NCI-H1436 treated with DMSO at 0.1 percent for 48 hours (cell line): ENCODE data around the gene TBX10.
"Not testable (repeated sequence)": the region's sequence is repeated elsewhere in the genome, so short reads cannot be mapped to it uniquely, and the experiment has no call there.

ENCODE experiments used
- DNase-seq: peaks from one replicate; lab custom pipeline; 2025; lab: John Stamatoyannopoulos, UW

TBX10 gene

GRCh38 chr11:67615728-67616430 lies 23.7 kb downstream of the TBX10 start:
- no peak for DNase-seq

GRCh38 chr11:67614730-67615714 lies 24.5 kb downstream of the TBX10 start:
- no peak for DNase-seq

DNA sequence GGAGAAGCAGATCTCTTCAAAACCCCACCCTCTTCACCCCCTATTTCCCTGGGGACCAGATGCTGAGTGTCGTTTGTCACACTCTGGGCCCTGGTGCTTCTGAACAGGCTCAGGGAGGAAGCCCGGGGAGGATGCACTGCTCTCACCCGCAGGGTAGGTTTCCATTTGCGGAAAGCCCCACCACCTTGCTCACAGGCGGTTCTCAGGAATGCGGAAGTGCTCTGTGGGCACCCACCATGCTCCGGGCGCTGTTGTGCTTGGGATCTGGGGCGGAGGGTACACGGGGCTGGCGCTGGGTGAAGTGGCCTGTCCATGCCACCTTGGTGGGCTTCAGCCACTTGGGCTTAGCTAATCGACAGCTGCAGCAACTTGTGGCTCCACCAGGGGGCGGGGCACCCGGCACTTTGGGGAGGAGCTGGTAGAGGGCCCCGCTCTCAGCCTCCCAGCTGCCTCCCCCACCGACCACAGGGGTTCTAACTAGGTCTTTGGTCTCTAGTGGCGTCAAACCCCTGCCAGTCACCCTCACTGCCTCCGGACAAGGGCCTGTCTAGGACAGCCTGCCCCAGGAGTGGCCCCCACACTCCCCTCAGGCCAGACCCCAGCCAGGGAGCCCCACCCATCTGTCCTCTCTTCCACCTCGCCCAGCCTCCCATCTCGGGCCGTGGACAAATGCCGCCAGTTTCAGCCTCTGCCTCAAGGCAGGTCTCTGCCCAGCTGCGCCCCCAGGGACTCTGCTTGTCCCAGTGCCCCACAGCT lies 25.4 kb downstream of the TBX10 start:
- no peak for DNase-seq

DNA sequence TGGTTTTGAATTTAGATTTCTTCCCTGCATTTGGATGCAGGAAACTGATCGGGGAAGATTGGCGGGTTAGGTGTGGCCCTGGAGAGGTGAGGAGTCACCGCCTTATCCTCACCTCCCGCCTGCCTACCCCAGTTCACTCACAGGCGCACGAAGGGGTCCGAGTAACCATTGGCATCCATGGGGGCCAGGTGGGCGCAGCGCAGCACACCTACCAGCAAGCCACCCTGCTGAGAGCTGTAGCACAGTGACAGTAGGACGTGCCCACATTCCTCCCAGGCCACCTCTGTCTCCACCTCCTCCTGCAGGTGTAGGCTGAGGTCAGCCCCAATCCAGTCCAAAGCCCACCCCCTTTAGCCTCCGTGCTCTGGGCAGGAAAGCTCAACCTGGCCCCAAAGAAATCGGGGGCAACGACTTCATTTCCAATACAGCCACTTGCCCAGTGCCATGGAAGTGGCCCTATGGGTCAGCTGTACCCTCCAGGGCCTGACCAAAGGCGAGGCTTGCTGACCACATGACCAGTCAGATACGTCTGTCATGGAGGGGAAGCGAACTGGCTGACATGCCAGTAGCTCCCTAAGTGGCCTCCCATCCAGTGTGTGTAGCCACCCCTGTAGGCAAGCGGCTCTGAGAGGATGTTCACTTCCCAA lies 26.1 kb downstream of the TBX10 start:
- no peak for DNase-seq

DNA sequence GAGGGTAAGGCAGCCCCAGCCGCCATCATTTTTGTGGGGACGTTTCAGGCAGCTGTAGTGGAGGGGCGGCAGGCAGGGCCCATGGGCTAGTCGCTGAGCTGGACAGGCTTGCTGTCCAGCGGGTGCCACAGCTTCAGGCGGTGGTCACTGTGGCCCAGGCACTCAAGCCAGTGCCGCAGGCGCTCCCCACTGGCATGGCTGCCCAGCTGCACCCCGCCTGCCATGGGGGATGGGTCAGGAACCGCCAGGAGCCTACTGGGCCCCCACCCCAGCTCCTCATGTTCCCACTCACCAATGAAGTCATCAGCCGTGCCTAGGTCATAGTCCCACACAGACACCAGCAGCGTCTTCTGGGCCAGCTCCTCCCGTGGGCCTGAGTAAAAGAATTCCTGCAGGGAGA lies 26.8 kb downstream of the TBX10 start:
- DNase-seq: no peak

DNA sequence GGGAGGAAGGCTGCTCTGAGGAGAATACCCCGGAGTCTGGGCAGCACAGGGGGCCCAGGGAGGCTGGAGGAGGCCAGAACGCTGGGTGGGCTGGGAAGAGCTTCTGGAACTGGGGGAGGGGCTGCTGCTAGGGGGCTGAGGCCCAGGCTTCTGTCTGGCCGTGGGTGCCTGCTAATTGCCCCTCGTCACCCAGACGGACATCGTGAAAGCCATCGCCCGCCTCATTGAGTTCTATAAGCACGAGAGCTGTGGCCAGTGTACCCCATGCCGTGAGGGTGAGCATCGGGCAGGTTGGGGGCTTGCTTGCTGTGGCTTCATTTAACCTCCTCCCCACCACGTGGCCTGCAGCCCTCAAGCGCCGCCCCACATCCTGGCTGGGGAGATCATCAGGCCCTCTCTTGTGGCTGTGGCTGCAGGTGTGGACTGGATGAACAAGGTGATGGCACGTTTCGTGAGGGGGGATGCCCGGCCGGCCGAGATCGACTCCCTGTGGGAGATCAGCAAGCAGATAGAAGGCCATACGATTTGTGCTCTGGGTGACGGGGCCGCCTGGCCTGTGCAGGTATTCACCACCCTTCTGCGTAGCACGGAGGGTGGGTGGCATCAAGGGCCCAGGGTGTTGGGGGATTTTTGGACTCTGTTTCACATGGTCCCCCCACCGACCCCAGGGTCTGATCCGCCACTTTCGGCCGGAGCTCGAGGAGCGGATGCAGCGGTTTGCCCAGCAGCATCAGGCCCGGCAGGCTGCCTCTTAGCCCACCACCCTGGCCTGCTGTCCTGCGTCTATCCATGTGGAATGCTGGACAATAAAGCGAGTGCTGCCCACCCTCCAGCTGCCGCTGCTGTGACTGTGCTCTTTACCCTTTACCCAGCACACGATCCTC lies 27.6 kb downstream of the TBX10 start:
- DNase-seq: no peak

DNA sequence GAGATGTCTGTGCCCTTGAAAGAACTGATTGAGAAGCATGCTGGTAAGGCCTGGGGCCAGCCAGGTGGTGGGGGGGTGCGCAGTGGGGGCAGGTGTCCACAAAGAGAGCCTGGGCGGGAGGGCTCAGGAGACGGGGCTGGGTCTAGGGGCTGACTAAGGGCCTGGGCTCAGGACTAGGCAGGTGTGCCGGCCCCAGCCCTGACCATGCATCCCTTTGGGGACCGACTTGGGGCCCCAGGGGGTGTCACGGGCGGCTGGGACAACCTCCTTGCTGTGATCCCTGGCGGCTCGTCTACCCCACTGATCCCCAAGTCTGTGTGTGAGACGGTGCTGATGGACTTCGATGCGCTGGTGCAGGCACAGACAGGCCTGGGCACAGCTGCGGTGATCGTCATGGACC lies 28.4 kb downstream of the TBX10 start:
- DNase-seq: no peak

- no peak for DNase-seq
These were observed 29.2 kb downstream of the TBX10 start for GRCh38 chr11:67610302-67610868.

DNA sequence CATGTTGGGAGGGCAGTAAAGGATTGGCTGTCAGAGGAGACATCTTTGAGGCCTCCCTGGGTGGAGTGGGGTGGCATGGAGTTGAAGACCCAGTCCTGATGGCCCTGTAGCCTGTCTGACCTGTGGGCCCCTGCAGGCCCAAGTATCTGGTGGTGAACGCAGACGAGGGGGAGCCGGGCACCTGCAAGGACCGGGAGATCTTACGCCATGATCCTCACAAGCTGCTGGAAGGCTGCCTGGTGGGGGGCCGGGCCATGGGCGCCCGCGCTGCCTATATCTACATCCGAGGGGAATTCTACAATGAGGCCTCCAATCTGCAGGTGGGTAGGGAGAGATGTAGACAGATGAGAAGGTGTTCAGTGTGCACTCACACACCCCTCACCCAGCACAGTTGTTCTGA lies 30.2 kb downstream of the TBX10 start:
- DNase-seq: no peak

DNA sequence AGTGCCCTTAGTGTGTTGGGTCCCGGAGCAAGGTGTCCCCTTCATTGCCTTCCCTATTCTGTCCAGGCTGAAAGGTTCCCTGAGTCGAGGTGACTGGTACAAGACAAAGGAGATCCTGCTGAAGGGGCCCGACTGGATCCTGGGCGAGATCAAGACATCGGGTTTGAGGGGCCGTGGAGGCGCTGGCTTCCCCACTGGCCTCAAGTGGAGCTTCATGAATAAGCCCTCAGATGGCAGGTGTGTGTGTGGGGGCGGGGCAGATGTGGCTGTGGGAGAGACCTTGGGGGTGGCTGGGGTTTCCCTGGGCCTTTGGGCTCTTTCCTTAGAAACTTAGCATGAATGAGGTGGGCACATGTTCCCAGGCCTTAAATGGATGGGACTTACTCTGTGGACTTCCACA lies 31.1 kb downstream of the TBX10 start:
- no peak for DNase-seq

DNA sequence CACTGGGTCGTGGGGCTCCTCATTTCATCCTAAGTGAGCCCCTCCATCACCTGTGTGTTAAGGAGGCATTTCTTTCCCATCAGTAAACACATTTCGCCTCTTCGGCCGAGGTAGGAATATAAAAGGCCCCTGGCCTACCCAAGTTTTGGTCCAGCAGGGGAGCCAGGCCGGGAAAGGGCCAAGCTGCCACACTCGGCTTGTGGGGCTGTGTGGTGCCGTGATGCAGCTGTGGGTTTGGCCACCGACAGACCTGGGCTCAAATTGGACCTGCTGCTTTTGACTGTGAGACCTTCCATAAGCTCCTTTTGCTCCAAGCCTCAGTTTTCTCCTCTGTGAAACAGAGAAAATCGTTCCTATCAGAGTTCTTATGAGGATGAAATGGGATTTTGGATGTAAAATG lies 32.1 kb downstream of the TBX10 start:
- DNase-seq: no peak

- peak; percentile 63 for DNase-seq
These were observed 32.9 kb downstream of the TBX10 start, which contains the start of gene NDUFV1 for GRCh38 chr11:67606492-67607295. TSS of gene NDUFV1 (plus strand) at chr11:67606936. CDS start at chr11:67607005, 69 bp downstream.

GRCh38 chr11:67606093-67606491 lies 33.5 kb downstream of the TBX10 start:
- no peak for DNase-seq

DNA sequence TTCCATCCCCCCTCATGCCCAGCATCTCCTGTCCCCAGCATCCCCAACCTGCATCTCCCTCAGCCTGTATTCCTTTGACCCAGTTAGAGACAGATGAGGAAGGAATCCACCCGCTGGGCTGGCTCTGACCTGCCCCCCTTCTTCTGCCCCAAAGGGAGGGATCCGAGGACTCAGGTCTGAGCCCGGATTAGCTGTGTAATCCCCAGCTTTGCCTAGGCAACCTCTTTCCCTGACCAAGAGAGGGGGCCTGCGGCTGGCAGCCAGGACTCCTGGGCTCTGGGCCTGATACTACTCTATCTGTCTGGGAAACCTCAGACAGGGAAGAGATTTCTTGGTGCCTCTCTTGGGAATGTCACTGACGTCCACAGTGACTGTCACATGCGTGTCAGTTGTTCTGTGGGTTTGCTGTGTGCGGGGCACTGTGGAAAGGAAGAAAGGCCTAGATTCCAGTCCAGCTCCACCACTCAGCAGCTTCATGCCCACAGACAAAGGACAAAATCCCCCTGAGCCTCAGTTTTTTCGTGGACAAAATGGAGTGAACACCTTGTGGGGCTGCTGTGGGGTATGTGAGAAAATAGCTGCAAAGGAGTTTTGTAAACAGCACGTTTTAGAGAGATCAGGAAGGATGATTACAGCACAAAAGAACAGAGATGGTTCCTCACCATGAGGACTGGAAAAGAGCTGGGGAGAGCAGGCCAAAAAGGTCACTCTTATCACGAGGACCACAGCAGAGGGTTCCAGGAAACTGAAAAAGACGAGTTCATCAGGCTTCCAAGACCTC lies 34.1 kb downstream of the TBX10 start:
- DNase-seq: no peak

DNA sequence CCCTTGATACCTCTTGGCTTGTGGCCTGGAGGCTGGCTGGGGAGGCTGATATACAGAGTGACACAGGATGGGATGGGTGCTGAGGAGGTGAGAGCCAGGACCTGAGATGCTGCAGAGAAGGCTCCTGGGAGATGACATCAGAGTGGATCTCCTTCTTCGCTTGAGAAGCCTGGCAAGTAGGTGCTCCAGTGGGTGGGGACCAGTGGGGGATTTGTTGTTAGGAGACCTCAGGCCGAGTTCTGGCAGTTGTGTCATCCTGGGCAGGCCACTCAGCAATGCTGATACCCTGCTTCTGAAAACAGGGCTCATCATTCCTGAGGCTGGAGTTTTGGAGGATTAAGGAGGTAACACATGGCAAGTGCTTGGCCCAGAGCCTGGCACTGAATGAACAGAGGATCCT lies 34.7 kb downstream of the TBX10 start:
- no peak for DNase-seq

GRCh38 chr11:67604119-67604518 lies 35.4 kb downstream of the TBX10 start:
- not testable (repeated sequence) for DNase-seq

DNA sequence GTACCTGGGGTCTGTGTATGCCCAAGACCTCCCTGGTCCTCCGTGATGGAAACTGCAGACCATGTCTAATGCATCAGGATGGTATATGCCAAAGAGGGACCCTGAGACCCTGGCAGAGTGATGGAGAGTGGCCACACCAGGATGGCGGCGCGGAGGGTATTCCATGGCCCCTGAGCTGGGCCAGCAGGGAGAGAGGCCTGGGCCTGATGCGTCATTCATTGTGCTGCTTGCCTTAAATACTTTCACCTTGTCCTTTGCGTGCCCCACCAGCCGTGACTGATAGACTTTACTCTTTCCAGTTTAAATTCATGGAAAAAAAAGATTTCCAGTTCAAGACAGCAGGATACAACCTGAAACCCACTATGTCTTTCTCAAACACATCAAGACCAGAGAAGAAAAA lies 38.5 kb downstream of the TBX10 start:
- no peak for DNase-seq

DNA sequence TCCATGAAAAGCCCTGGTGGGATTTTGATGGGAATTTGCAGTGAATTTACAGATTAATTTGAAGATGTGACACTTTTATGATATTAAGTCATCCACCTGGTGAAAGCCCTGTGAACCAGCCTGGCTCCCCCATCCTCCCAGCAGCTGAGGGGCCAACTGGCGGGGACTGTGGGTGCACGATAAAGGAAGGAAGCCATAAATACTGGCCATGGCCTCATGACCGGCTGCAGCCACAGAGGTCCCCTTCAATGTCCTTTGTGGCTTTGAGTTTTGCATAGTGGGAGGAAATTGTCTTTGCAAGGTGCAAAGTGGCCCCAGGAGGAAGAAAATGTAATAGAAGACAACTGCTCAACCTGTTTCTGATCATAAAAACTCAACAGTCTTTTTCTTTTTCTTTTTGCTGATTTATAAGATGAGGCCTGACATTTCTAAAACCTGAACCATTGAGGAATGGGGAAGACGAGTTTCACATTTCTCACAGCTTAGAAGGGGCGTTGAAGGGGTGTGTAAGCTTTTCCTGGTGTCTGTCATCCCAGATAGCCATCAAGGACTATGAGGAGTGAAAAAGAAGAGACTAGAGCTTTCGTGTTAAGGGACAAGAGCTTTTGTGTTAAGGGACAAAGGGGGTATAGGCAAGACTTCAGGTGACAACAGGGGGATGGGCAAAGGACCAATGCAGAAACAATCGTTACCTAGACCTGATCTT lies 39.1 kb downstream of the TBX10 start:
- DNase-seq: no peak
